Kidney (tissue), 14 donors: ENCODE data around the gene ZNF488. TPM values are rescaled to one million over a fixed set of nuclear protein-coding genes. Genes with fewer than 3 reads are reported as not detected.

ENCODE experiments used
- DNase-seq, 5 donors: peaks; one replicate each; pipeline ENCODE4 v3.0.0-alpha.2; 2013 to 2020
- FAIRE-seq: peaks from 2 replicates; lab custom pipeline; 2012; peaks lifted over from hg19 to GRCh38; lab: Jason Lieb, UNC
- H3K27ac ChIP-seq, 2 donors: one replicate each; pipeline ENCODE4 v1.7.0; 2013; ENCODE audit warnings: low read depth in 2 of 2, low read length in 2 of 2, inconsistent platforms in 1 of 2
- H3K27me3 ChIP-seq: one replicate; pipeline ENCODE4 v1.7.1; 2013; ENCODE audit warnings: low read length, inconsistent platforms; ENCODE audit not compliant: control insufficient read depth, insufficient read depth
- H3K36me3 ChIP-seq, 3 donors: one replicate each; pipeline versions ENCODE4 v1.7.0 to v1.7.1; 2013; ENCODE audit warnings: low read length in 3 of 3, control low read depth in 1 of 3, inconsistent platforms in 1 of 3; ENCODE audit not compliant: insufficient read depth in 3 of 3, control insufficient read depth in 2 of 3
- H3K4me1 ChIP-seq, 3 donors: one replicate each; pipeline versions ENCODE4 v1.7.0 to v1.7.1; 2013; ENCODE audit warnings: low read length in 3 of 3, inconsistent platforms in 1 of 3, low read depth in 1 of 3; ENCODE audit not compliant: control insufficient read depth in 2 of 3, insufficient read depth in 2 of 3
- H3K4me3 ChIP-seq, 3 donors: one replicate each; pipeline versions ENCODE4 v1.7.0 to v1.8.1; 2013; ENCODE audit warnings: low read length in 3 of 3, control low read depth in 1 of 3, inconsistent platforms in 1 of 3
- H3K9ac ChIP-seq, 3 donors: one replicate each; pipeline versions ENCODE4 v1.7.0 to v1.7.1; 2013; ENCODE audit warnings: low read length in 3 of 3, control low read depth in 1 of 3, inconsistent platforms in 1 of 3
- H3K9me3 ChIP-seq, 3 donors: one replicate each; pipeline versions ENCODE4 v1.7.0 to v1.7.1; 2013; ENCODE audit warnings: low read length in 3 of 3, control low read depth in 1 of 3, inconsistent platforms in 1 of 3; ENCODE audit not compliant: control insufficient read depth in 2 of 3, insufficient read depth in 1 of 3
- CTCF ChIP-seq: IDR thresholded peaks from 3 replicates; pipeline ENCODE4 v1.5.1; 2012; ENCODE audit warnings: mild to moderate bottlenecking, moderate library complexity, borderline replicate concordance; ENCODE audit not compliant: insufficient read depth; ENCODE audit errors: extremely low read depth
- intact Hi-C: fragments of 100-400 bp; cut with DNase I; formaldehyde crosslinking; loops from one replicate; pipeline ENCODE4 v1.11.1; 2022
- polyA plus RNA-seq: library from polyadenylated mRNA; stranded (reverse); fragments of 350-450 nt; fragmentation: Illumina TruSeq; extraction: RNeasy Lipid Tissue Mini Kit (QIAGEN cat#74804); gene quantifications from one replicate; pipeline ENCODE4 v1.2.3, GENCODE V29; 2014; ENCODE audit warnings: low read depth, low replicate concordance; ENCODE audit not compliant: insufficient read depth
- total RNA-seq: library from RNA; stranded (reverse); fragmentation: NEBNext Ultra II Directional; extraction: Animal tissue kit (Norgen Biotek cat#: 25700); gene quantifications from one replicate; pipeline ENCODE4 v1.2.1, GENCODE V29; 2021
- donor health status: control.
- donor health status: control.
- donor health status: control.
- donor health status: control.
- donor health status: control.
- donor health status: DM: yes; HTN: yes; CAD: no.
- donor health status: Normal renal cell carcinoma (clear cell type).

Gene ZNF488
- total and polyA plus RNA-seq, 2 donors from 2014 or later = 0.09 to 4.0 TPM

- H3K36me3 ChIP-seq = no peaks in the 10 kb centered on the region
- peak in 2 of 5 donors; percentile 18 to 19 for DNase-seq
- H3K27me3 ChIP-seq = no peaks in the 10 kb centered on the region
- H3K27ac ChIP-seq = no peak overlapping the region
- no peak overlapping the region for H3K4me3 ChIP-seq
- H3K9ac ChIP-seq = no peak overlapping the region
- no peak for FAIRE-seq
- H3K4me1 ChIP-seq = peaks cover 0 to 5% (median 3%) of the 10 kb centered on the region in 3 donors
- intact Hi-C loops = no loop called here
- H3K9me3 ChIP-seq = no peaks in the 10 kb centered on the region
- TF ChIP-seq CTCF = no peak
These were observed 23.6 kb downstream of the ZNF488 start for GRCh38 chr10:47360419-47361040.

GRCh38 chr10:47359626-47360418 is 24.3 kb downstream of the ZNF488 start:
- peaks cover 0 to 5% (median 3%) of the 10 kb centered on the region in 3 donors for H3K4me1 ChIP-seq
- no peaks in the 10 kb centered on the region for H3K27me3 ChIP-seq
- FAIRE-seq = no peak
- H3K27ac ChIP-seq = no peak overlapping the region
- peak in 1 of 5 donors; percentile 50 for DNase-seq
- TF ChIP-seq CTCF = no peak
- no peak overlapping the region for H3K4me3 ChIP-seq
- intact Hi-C loops = no loop called here
- H3K36me3 ChIP-seq = no peaks in the 10 kb centered on the region
- H3K9me3 ChIP-seq = no peaks in the 10 kb centered on the region
- no peak overlapping the region for H3K9ac ChIP-seq

GRCh38 chr10:47359101-47359500 is 25.0 kb downstream of the ZNF488 start:
- no peak overlapping the region for H3K27ac ChIP-seq
- no peak for FAIRE-seq
- peaks cover 0 to 2% (median under 1%) of the 10 kb centered on the region in 3 donors for H3K4me1 ChIP-seq
- no peaks in the 10 kb centered on the region for H3K27me3 ChIP-seq
- peak in 2 of 5 donors; percentile 3 to 14 for DNase-seq
- H3K4me3 ChIP-seq = no peak overlapping the region
- intact Hi-C loops = no loop called here
- no peak for TF ChIP-seq CTCF
- H3K36me3 ChIP-seq = no peaks in the 10 kb centered on the region
- H3K9me3 ChIP-seq = no peaks in the 10 kb centered on the region
- H3K9ac ChIP-seq = no peak overlapping the region
